ENCODE data around the gene BAZ2B.

- no peak for TF ChIP-seq CTCF (IDR thresholded peaks at IDR 0.05)
- no peak for TF ChIP-seq POLR2A (IDR thresholded peaks at IDR 0.05)
These were observed 7.1 kb upstream of the BAZ2B start for GRCh38 chr2:159623436-159623835.
